ENCODE measurements around the gene IL1A. TPM values are rescaled to one million over a fixed set of nuclear protein-coding genes. Genes with fewer than 3 reads are reported as not detected.

IL1A gene
- total and polyA plus RNA-seq, 9 of the 15 experiments (the other 6 are each of a cell fraction or from before 2014, with no cell fraction given), result 0.03 to 0.27 (median 0.14) TPM; not detected in 2

DNA sequence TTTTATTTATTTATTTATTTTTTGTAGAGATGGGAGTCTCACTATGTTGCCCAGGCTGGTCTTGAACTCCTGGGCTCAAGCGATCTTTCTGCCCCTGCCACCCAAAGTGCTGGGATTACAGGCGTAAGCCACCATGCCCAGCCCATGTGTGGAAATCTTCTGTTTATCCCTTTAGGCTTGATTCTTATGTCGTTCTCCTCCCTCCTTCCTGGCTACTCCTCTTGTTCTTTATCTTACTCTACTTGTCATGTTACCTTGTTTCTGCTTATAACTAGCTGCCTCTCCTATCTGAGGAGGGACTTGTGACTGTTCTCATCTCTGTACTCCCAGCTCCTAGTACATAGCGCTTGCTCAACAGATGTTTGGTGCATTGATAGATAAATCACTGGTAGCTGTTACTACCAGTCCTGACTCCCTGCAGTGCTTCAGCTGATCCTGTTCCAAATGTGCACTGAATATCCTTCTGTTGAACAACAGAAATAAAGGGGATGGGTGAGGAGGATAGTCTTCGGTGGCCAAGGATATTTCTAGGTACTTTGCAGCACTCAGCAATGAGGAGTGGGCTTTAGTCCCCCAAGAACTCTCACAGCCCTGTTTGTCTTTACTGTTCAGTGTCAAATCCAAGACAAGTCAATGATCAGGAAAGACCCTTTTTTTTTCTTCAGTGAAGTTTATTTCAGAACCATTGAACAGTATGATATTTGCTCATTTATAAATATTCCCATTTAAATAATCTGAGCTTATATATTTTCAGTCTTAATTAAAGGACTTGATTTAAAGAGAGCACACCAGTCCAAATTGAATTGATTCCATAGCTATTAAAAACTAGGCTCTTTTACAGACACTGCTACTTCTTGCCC, 45.0 kb upstream of the IL1A start (continued):
- TF ChIP-seq, protein P1, sequence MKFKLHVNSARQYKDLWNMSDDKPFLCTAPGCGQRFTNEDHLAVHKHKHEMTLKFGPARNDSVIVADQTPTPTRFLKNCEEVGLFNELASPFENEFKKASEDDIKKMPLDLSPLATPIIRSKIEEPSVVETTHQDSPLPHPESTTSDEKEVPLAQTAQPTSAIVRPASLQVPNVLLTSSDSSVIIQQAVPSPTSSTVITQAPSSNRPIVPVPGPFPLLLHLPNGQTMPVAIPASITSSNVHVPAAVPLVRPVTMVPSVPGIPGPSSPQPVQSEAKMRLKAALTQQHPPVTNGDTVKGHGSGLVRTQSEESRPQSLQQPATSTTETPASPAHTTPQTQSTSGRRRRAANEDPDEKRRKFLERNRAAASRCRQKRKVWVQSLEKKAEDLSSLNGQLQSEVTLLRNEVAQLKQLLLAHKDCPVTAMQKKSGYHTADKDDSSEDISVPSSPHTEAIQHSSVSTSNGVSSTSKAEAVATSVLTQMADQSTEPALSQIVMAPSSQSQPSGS (CRISPR knock-in tag; IDR thresholded peaks at IDR 0.05), result no peak
- TF ChIP-seq ZNF507 (tag; conservative IDR thresholded peaks at IDR 0.05), result no peak
- TF ChIP-seq GABPA (tag; conservative IDR thresholded peaks at IDR 0.05; ENCODE audit: low read depth), result no peak
- no peak for TF ChIP-seq NELFE (IDR thresholded peaks at IDR 0.05; ENCODE audit: insufficient read depth, insufficient read length)
- no peak for TF ChIP-seq FOXA3 (CRISPR knock-in tag; conservative IDR thresholded peaks at IDR 0.05 in 1 of 2, IDR thresholded peaks at IDR 0.05 in 1 of 2)
- TF ChIP-seq, protein P2, sequence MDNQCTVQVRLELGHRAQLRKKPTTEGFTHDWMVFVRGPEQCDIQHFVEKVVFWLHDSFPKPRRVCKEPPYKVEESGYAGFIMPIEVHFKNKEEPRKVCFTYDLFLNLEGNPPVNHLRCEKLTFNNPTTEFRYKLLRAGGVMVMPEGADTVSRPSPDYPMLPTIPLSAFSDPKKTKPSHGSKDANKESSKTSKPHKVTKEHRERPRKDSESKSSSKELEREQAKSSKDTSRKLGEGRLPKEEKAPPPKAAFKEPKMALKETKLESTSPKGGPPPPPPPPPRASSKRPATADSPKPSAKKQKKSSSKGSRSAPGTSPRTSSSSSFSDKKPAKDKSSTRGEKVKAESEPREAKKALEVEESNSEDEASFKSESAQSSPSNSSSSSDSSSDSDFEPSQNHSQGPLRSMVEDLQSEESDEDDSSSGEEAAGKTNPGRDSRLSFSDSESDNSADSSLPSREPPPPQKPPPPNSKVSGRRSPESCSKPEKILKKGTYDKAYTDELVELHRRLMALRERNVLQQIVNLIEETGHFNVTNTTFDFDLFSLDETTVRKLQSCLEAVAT (IDR thresholded peaks at IDR 0.05), result no peak
- TF ChIP-seq KDM1A (IDR thresholded peaks at IDR 0.05), result peak; percentile 80 to 87
- TF ChIP-seq XRCC5 (IDR thresholded peaks at IDR 0.05; ENCODE audit: low read depth, low read length), result no peak
- TF ChIP-seq, protein P3, sequence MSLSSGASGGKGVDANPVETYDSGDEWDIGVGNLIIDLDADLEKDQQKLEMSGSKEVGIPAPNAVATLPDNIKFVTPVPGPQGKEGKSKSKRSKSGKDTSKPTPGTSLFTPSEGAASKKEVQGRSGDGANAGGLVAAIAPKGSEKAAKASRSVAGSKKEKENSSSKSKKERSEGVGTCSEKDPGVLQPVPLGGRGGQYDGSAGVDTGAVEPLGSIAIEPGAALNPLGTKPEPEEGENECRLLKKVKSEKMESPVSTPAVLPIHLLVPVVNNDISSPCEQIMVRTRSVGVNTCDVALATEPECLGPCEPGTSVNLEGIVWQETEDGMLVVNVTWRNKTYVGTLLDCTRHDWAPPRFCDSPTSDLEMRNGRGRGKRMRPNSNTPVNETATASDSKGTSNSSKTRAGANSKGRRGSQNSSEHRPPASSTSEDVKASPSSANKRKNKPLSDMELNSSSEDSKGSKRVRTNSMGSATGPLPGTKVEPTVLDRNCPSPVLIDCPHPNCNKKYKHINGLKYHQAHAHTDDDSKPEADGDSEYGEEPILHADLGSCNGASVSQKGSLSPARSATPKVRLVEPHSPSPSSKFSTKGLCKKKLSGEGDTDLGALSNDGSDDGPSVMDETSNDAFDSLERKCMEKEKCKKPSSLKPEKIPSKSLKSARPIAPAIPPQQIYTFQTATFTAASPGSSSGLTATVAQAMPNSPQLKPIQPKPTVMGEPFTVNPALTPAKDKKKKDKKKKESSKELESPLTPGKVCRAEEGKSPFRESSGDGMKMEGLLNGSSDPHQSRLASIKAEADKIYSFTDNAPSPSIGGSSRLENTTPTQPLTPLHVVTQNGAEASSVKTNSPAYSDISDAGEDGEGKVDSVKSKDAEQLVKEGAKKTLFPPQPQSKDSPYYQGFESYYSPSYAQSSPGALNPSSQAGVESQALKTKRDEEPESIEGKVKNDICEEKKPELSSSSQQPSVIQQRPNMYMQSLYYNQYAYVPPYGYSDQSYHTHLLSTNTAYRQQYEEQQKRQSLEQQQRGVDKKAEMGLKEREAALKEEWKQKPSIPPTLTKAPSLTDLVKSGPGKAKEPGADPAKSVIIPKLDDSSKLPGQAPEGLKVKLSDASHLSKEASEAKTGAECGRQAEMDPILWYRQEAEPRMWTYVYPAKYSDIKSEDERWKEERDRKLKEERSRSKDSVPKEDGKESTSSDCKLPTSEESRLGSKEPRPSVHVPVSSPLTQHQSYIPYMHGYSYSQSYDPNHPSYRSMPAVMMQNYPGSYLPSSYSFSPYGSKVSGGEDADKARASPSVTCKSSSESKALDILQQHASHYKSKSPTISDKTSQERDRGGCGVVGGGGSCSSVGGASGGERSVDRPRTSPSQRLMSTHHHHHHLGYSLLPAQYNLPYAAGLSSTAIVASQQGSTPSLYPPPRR (CRISPR knock-in tag; IDR thresholded peaks at IDR 0.05; ENCODE audit: borderline replicate concordance), result no peak
- peak; percentile 74 for TF ChIP-seq POLR2AphosphoS5 (IDR thresholded peaks at IDR 0.05; ENCODE audit: control insufficient read depth, insufficient read depth, low read depth, low read length)
- TF ChIP-seq, protein P4, sequence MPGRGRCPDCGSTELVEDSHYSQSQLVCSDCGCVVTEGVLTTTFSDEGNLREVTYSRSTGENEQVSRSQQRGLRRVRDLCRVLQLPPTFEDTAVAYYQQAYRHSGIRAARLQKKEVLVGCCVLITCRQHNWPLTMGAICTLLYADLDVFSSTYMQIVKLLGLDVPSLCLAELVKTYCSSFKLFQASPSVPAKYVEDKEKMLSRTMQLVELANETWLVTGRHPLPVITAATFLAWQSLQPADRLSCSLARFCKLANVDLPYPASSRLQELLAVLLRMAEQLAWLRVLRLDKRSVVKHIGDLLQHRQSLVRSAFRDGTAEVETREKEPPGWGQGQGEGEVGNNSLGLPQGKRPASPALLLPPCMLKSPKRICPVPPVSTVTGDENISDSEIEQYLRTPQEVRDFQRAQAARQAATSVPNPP (IDR thresholded peaks at IDR 0.05; ENCODE audit: borderline replicate concordance, insufficient read depth, insufficient read length), result no peak
- peak; percentile 17 to 58; a peak in 1 of 4 replicates for TF ChIP-seq FOXK2 (conservative IDR thresholded peaks at IDR 0.05 in 1 of 2, IDR thresholded peaks at IDR 0.05 in 1 of 2; ENCODE audit: low read depth in 2 of 2)
- TF ChIP-seq EWSR1 (IDR thresholded peaks at IDR 0.05; ENCODE audit: borderline replicate concordance, low read depth, partially characterized antibody), result no peak
- peak; percentile 97 for TF ChIP-seq CBFA2T3 (IDR thresholded peaks at IDR 0.05)
- no peak for TF ChIP-seq ZNF282 (CRISPR knock-in tag; IDR thresholded peaks at IDR 0.05)
- no peak for TF ChIP-seq ZNF232 (CRISPR knock-in tag; IDR thresholded peaks at IDR 0.05)
- TF ChIP-seq RCOR1 (IDR thresholded peaks at IDR 0.05; ENCODE audit: borderline replicate concordance in 1 of 2, low read depth in 2 of 2, low read length in 2 of 2), result peak; percentile 80 to 85
- TF ChIP-seq TBL1XR1 (IDR thresholded peaks at IDR 0.05; ENCODE audit: low read length in 2 of 2), result no peak

Data from K562 (cell line).